Cardiac fibroblast (primary cell): ENCODE measurements around the gene VPS16.
"Not testable (repeated sequence)": the region's sequence is repeated elsewhere in the genome, so short reads cannot be mapped to it uniquely, and the experiment has no call there.

Experiments
- DNase-seq, 2 donors: peaks; one replicate each; pipeline versions ENCODE4 v3.0.0 to v3.0.0-alpha.2; 2010; ENCODE audit warnings: low read depth in 2 of 2
- H3K4me3 ChIP-seq, 2 donors: replicated peaks in 1 of 2; 1 replicate in 1 of 2; 2 replicates in 1 of 2; pipeline ENCODE4 v1.5.1; 2011; ENCODE audit warnings: low read depth in 2 of 2, low read length in 2 of 2, mild to moderate bottlenecking in 2 of 2, moderate library complexity in 1 of 2
- TF ChIP-seq, protein P1 (sequence below): IDR thresholded peaks from one replicate; pipeline ENCODE4 v1.5.1; 2011; ENCODE audit warnings: low read depth, mild to moderate bottlenecking, low read length, inconsistent platforms

The VPS16 gene

DNA sequence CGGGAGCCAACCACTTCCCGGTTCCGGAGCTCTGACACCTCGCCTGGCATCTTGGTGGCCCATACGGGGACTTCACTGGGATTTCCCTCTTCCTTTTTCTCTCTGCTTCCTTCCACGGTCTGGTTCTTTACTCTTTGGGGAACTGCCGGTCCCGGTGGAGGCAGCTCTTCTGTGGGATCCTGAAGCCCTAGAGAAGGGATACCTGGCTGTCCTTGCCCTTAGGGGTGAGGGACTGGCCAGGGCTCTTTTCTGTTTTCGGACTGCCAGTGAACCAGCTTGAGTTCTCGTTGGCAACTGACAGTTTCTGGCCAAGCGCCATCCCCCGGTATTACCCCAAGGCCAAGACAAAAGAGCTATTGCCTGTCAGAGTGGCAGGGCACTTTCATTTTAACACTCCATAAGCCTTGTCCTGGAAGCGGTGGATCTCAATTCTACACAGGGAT, 39.2 kb upstream of the VPS16 start:
- TF ChIP-seq, protein P1, sequence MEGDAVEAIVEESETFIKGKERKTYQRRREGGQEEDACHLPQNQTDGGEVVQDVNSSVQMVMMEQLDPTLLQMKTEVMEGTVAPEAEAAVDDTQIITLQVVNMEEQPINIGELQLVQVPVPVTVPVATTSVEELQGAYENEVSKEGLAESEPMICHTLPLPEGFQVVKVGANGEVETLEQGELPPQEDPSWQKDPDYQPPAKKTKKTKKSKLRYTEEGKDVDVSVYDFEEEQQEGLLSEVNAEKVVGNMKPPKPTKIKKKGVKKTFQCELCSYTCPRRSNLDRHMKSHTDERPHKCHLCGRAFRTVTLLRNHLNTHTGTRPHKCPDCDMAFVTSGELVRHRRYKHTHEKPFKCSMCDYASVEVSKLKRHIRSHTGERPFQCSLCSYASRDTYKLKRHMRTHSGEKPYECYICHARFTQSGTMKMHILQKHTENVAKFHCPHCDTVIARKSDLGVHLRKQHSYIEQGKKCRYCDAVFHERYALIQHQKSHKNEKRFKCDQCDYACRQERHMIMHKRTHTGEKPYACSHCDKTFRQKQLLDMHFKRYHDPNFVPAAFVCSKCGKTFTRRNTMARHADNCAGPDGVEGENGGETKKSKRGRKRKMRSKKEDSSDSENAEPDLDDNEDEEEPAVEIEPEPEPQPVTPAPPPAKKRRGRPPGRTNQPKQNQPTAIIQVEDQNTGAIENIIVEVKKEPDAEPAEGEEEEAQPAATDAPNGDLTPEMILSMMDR = no peak
- no peak for DNase-seq
- H3K4me3 ChIP-seq = no peak overlapping the region

DNA sequence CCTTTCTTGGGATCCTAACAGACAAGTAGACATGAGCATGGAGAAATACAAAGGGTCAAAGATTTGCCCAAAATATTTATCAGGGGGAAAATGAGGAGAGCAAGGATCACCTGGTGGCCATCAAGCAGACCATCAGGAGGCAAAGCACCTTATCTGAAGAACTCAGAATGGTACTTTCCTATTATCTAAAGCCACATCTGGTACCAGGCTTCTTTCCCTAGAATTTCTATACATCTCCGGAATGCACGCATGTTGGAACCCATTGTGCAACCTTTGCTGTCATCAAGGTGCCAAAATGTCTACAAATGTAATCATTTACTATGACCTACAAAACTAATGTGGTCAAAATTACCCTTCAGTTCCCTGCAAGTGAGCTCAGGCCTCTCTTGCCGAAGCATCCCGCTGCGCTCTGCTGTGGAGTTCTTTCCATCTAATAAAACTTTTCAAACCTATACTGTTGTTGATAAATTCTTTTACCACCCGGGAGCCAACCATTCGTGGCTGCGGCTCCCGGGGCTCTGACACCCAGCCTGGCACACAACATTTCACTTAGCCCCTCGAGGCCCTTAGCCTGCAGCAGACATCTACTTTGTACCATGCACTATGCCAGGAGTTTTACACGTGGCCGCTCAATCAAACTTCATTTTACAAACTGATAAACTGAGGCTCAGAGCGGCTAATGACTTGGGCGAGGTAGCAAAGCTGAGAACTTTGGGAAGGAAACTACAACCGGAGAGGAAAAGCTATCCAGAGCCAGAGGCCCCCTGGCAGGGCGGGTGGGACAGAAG, 36.3 kb upstream of the VPS16 start:
- DNase-seq = no peak
- no peak overlapping the region for H3K4me3 ChIP-seq
- TF ChIP-seq, protein P1 = no peak

DNA sequence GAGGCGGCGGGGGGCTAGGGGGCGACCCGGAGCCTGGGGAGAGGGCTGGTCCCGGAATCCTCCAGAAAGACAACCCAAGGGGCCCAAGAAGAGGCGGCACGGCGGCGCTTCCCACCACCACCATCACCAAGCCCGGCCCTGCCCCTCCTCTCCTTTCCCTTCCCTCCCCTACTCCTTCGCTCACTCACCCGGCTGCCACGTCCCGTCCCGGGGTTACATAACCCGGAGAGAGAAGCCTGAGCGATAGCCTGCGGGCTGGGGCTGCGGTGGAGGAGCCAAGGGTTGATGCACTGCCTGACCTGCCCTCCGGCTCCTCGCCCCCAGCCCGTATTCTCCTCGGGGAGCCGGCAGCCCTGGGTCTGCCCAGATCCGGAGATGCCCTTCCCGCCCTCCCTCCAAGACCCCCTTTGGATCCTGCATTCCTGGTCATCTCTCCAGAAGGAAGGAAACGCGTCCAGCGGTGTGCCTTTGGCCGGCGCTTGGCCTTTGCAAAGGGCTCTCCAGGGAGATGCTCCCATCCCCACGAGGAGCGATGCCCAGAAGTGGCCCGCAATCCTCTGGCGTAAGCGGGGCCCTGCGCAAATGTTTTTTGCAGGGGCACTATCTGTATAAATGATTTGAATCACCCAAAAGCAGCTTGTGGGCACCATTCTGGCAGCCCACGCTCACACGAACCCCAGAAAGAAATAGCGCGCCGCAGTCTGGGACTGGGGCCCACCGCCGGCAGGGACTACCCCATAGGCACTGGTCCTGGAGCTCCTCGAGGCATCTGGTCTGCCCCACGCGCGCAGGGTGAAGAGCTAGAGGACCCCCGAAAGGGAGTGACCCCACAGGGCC, 35.5 kb upstream of the VPS16 start:
- no peak for DNase-seq
- H3K4me3 ChIP-seq = no peak overlapping the region
- TF ChIP-seq, protein P1 = no peak

DNA sequence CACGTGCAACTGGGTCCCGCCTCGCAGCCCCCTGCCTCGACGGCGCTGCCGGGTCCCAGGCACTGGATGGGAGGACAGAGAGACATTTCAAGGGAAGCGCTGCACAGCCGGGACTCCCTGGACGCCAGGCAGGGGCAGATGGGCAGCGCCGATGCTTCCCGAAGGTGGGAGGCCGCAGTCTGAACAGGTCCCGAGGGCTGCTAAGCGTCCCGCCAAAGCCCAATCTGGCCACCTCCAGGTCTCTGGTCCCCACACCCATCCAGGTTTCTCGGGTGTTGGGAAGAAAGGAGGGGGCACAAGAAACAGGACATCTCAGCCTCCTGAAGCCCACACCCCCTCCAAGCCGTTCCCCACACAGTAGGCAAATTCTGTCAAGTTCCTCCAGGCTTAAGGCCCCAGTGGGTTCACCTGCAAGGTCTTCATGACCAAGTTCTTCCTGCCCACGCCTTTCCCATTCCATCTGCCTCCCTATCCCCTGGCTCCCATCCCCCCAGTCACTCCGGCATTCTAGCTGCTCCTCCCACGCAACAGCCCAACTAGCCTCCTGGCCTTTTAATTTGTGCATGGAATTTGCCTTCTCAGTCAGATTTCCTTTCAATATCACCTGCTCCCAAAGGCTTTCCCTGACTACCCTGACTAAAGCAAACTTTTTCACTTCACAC, 34.7 kb upstream of the VPS16 start:
- TF ChIP-seq, protein P1 = no peak
- DNase-seq = no peak
- no peak overlapping the region for H3K4me3 ChIP-seq

DNA sequence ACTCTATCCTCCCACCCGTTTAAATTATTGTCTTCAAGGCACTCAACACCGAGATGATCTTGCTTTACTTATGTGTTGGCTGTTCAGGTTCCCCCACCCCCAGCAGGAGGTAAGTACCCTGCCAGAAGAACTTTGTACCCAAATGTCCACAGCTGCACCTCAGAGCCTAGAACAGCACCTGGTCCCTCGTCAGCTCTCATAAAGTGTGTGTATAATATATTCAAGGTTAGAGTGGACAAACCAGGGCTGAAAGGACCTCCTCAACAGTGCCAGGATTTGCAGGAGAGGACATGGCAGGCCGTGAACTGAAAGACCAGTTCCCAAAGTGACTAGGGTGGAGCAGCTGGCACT, 34.2 kb upstream of the VPS16 start:
- DNase-seq = no peak
- H3K4me3 ChIP-seq = no peak overlapping the region
- TF ChIP-seq, protein P1 = no peak

DNA sequence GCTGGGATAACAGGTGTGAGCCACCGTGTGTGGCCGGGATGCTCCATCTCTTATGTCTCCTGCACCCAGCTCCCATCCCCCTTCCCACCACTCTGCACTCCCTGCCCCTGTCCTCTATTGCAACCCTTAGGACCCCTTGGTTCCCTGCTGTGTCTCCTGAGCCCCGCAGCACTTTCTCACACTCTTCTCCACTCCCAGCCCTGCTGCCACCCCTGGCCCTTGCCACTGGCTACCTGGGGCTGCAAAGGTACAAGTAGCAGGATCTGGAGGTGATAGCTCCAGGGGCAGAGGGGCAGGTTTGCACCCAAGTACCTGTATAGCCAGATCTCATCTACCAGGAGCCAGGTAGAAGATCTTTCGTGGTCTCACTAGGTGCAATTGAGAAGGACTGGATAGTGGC, 33.5 kb upstream of the VPS16 start:
- H3K4me3 ChIP-seq = no peak overlapping the region
- TF ChIP-seq, protein P1 = no peak
- DNase-seq = no peak

DNA sequence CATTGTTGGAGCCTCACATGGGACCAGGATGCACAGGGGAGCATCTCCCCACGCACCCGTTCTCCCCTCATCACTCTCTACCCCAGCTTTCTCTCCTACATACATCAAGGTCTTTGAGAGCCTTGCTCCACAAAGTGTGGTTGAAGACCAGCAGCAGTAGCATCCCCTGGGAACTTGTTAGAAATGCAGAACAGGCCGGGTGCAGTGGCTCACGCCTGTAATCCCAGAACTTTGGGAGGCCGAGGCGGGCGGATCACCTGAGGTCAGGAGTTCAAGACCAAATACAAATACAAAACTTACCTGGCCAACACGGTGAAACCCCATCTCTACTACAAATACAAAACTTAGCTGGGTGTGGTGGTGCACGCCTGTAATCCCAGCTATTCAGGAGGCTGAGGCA, 32.6 kb upstream of the VPS16 start:
- not testable (repeated sequence) for H3K4me3 ChIP-seq, DNase-seq
